ENCODE measurements around the gene PHACTR3.

PHACTR3 gene

GRCh38 chr20:59587570-59587969, 16.8 kb upstream of the PHACTR3 start:
- Histone ChIP-seq H3K4me1 (ENCODE audit: insufficient read depth, low read length, severe bottlenecking) (no peaks in the 10 kb centered on the region), H3K9me3 (ENCODE audit: low read length) (no peaks in the 10 kb centered on the region)

GRCh38 chr20:59588236-59588855, 16.0 kb upstream of the PHACTR3 start:
- Histone ChIP-seq H3K4me3 (ENCODE audit: low read depth, low read length, poor library complexity, severe bottlenecking) (no peak overlapping the region), H3K36me3 (ENCODE audit: insufficient read depth, low read length) (no peaks in the 10 kb centered on the region), H3K4me2 (ENCODE audit: low read length) (no peak overlapping the region), H2AFZ (ENCODE audit: low read length) (no peak overlapping the region), H3K4me1 (ENCODE audit: insufficient read depth, low read length, severe bottlenecking) (no peaks in the 10 kb centered on the region), H3K27me3 (ENCODE audit: insufficient read depth, low read length) (no peaks in the 10 kb centered on the region), H3K27ac (ENCODE audit: low read depth, low read length, poor library complexity, severe bottlenecking) (no peak overlapping the region), H3K79me2 (ENCODE audit: insufficient read depth, low read length) (no peaks in the 10 kb centered on the region), H3K9me2 (ENCODE audit: low read depth, low read length) (no peaks in the 10 kb centered on the region), H3F3A (ENCODE audit: insufficient read depth, low read length) (no peaks in the 10 kb centered on the region), H3K9ac (ENCODE audit: low read length) (no peak overlapping the region), H3K9me3 (ENCODE audit: low read length) (no peaks in the 10 kb centered on the region), H4K20me1 (ENCODE audit: insufficient read depth, low read length) (no peaks in the 10 kb centered on the region)
- TF ChIP-seq EZH2 (IDR thresholded peaks at IDR 0.05; ENCODE audit: borderline replicate concordance, low read length) (no peak), CTCF (IDR thresholded peaks at IDR 0.05; ENCODE audit: low read length) (no peak)

More at GRCh38 chr20:59587570-59587969, 16.8 kb upstream of the PHACTR3 start:
- no peaks in the 10 kb centered on the region for H3K27me3 ChIP-seq (ENCODE audit: insufficient read depth, low read length)
- no peaks in the 10 kb centered on the region for H4K20me1 ChIP-seq (ENCODE audit: insufficient read depth, low read length)
- H2AFZ ChIP-seq (ENCODE audit: low read length) = no peak overlapping the region
- H3K9me2 ChIP-seq (ENCODE audit: low read depth, low read length) = no peaks in the 10 kb centered on the region
- H3K4me2 ChIP-seq (ENCODE audit: low read length) = no peak overlapping the region
- no peak overlapping the region for H3K4me3 ChIP-seq (ENCODE audit: low read depth, low read length, poor library complexity, severe bottlenecking)
- no peaks in the 10 kb centered on the region for H3K79me2 ChIP-seq (ENCODE audit: insufficient read depth, low read length)
- TF ChIP-seq CTCF (IDR thresholded peaks at IDR 0.05; ENCODE audit: low read length) (no peak), EZH2 (IDR thresholded peaks at IDR 0.05; ENCODE audit: borderline replicate concordance, low read length) (no peak)
- no peak overlapping the region for H3K27ac ChIP-seq (ENCODE audit: low read depth, low read length, poor library complexity, severe bottlenecking)
- no peak overlapping the region for H3K9ac ChIP-seq (ENCODE audit: low read length)
- no peaks in the 10 kb centered on the region for H3K36me3 ChIP-seq (ENCODE audit: insufficient read depth, low read length)
- no peaks in the 10 kb centered on the region for H3F3A ChIP-seq (ENCODE audit: insufficient read depth, low read length)

GRCh38 chr20:59589086-59589684, 15.2 kb upstream of the PHACTR3 start:
- H3K4me2 ChIP-seq (ENCODE audit: low read length) = no peak overlapping the region
- no peaks in the 10 kb centered on the region for H3K4me1 ChIP-seq (ENCODE audit: insufficient read depth, low read length, severe bottlenecking)
- H3K36me3 ChIP-seq (ENCODE audit: insufficient read depth, low read length) = no peaks in the 10 kb centered on the region
- no peaks in the 10 kb centered on the region for H3K9me3 ChIP-seq (ENCODE audit: low read length)
- no peaks in the 10 kb centered on the region for H3K9me2 ChIP-seq (ENCODE audit: low read depth, low read length)
- no peak overlapping the region for H3K27ac ChIP-seq (ENCODE audit: low read depth, low read length, poor library complexity, severe bottlenecking)
- H3F3A ChIP-seq (ENCODE audit: insufficient read depth, low read length) = no peaks in the 10 kb centered on the region
- H3K4me3 ChIP-seq (ENCODE audit: low read depth, low read length, poor library complexity, severe bottlenecking) = no peak overlapping the region
- H3K79me2 ChIP-seq (ENCODE audit: insufficient read depth, low read length) = no peaks in the 10 kb centered on the region
- H3K9ac ChIP-seq (ENCODE audit: low read length) = no peak overlapping the region
- no peak overlapping the region for H2AFZ ChIP-seq (ENCODE audit: low read length)
- H3K27me3 ChIP-seq (ENCODE audit: insufficient read depth, low read length) = no peaks in the 10 kb centered on the region
- H4K20me1 ChIP-seq (ENCODE audit: insufficient read depth, low read length) = no peaks in the 10 kb centered on the region
- TF ChIP-seq EZH2 (IDR thresholded peaks at IDR 0.05; ENCODE audit: borderline replicate concordance, low read length) (no peak), CTCF (IDR thresholded peaks at IDR 0.05; ENCODE audit: low read length) (no peak)

All from OCI-LY1 (cell line).